ENCODE results near the gene TBC1D16. TPM values are rescaled to one million over a fixed set of nuclear protein-coding genes. Genes with fewer than 3 reads are reported as not detected.
"Not testable (repeated sequence)": the region's sequence is repeated elsewhere in the genome, so short reads cannot be mapped to it uniquely, and the experiment has no call there.

Gene TBC1D16
- total RNA-seq, 2 donors from 2014 or later, result 1.6 to 1.8 TPM

GRCh38 chr17:79912552-79913330 is 122.9 kb downstream of the TBC1D16 start:
- no peak for ATAC-seq (replicated peaks)
- no peak overlapping the region for H3K4me3 Mint-ChIP-seq
- no peaks in the 10 kb centered on the region for H3K9me3 Mint-ChIP-seq
- no peaks in the 10 kb centered on the region for H3K4me1 Mint-ChIP-seq
- H3K27me3 Mint-ChIP-seq, result peaks cover 9% of the 10 kb centered on the region
- H3K36me3 Mint-ChIP-seq (ENCODE audit: low read depth), result no peaks in the 10 kb centered on the region
- no peak overlapping the region for H3K27ac Mint-ChIP-seq

DNA sequence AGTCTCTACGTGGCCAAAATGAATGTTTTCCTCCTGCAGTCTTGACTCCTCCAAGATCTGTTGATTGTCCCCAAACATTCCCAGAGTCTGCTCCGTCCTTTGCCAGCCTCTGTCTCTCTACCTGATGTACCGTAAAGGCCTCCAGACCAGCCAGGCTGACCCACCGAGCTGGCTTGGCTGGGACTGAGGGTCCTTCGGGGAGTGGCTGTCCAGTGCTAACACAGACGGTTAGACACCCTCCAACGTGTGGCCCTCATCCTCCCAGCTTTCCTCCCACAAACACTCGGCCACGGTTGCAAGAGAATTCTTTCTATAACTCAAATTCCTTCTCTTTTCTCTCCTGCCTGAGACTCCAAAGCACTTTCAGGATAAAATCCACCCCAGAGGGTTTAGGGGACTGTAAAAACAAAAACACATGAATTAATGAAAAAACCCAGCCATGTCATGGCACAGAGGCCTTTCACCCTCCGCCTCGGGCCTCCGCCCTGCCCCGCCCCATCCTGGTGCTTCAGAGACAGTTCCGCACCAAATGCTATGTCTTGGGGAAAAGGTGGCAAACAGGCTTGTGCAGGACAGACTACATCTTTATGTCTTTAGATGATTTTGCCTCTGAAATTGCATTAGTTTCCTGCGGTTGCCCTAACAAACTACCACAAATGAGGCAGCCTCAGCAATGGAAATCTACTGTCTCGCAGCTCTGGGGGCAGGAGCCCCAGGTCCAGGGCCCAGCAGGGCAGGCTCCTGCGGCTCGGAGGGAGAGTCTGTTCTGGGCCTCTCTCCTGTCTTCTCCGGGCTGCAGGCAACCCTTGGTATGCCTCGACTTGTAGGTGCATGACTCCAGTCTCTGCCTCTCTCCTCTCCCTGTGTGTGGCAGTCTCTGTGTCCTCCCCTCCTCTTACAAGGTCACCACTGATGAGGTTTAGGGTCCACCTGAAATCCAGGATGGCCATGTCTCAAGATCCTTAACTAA is 124.0 kb downstream of the TBC1D16 start:
- H3K4me3 Mint-ChIP-seq, result no peak overlapping the region
- H3K9me3 Mint-ChIP-seq, result no peaks in the 10 kb centered on the region
- H3K27me3 Mint-ChIP-seq, result peaks cover 9% of the 10 kb centered on the region
- H3K27ac Mint-ChIP-seq, result no peak overlapping the region
- no peaks in the 10 kb centered on the region for H3K36me3 Mint-ChIP-seq (ENCODE audit: low read depth)
- no peaks in the 10 kb centered on the region for H3K4me1 Mint-ChIP-seq
- no peak for ATAC-seq (replicated peaks)

DNA sequence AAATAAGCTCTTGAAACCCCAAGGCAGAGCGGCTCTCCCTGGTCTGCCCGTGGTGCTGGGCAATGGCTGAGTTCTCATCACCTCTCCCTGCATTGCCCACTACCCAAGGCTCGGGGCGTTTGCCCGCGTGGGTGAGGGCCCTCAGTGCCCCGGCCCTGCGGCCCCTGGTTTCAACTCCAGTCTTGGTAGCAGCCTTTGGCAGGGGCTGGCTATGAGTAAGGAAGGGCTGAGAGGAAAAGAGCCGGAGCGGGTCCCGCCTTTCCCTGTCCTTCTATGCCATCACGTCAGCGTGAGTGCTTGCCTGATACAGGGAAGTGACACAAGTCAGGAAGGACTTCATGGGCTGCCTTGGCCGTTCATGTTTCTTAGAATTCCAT is 124.7 kb downstream of the TBC1D16 start:
- no peak overlapping the region for H3K4me3 Mint-ChIP-seq
- no peaks in the 10 kb centered on the region for H3K4me1 Mint-ChIP-seq
- peaks cover 9% of the 10 kb centered on the region for H3K27me3 Mint-ChIP-seq
- no peak overlapping the region for H3K27ac Mint-ChIP-seq
- H3K9me3 Mint-ChIP-seq, result no peaks in the 10 kb centered on the region
- no peak for ATAC-seq (replicated peaks)
- H3K36me3 Mint-ChIP-seq (ENCODE audit: low read depth), result no peaks in the 10 kb centered on the region

DNA sequence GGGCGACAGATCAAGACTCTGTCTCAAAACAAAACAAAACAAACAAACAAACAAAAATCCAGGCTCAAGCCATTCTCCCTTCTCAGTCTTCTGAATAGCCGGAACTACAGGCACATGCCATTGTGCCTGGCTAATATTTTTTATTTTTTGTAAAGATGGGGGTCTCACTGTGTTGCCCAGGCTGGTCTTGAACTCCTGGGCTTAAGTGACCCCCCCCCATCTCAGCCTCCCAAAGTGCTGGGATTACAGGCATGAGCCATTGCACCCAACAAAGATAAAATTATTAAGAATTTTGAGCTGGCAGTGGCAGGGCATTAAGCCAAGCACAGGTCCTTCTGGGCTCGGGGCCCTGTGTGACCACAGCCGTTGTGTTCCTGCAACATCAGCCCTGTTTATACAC is 126.6 kb downstream of the TBC1D16 start:
- Mint-ChIP-seq H3K36me3 (ENCODE audit: low read depth) (no peaks in the 10 kb centered on the region), H3K4me1 (no peaks in the 10 kb centered on the region), H3K4me3 (no peak overlapping the region), H3K27me3 (peaks cover 6% of the 10 kb centered on the region), H3K27ac (no peak overlapping the region), H3K9me3 (no peaks in the 10 kb centered on the region)
- ATAC-seq (replicated peaks), result no peak

DNA sequence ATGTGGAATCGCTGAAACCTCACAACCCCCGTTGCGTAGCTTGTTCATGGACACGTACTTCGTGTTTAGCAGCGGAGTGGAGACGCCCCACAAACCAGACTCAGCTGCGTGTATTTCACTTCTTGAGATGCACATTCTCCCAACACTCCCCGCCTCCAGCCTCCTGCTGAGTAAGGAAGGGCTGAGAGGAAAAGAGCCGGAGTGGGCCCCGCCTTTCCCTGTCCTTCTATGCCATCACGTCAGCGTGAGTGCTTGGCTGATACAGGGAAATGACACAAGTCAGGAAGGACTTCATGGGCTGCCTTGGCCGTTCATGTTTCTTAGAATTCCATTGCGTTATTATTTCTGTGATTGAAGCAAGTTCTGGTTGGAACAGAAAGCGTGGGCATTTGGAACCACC is 127.8 kb downstream of the TBC1D16 start:
- H3K9me3 Mint-ChIP-seq, result no peaks in the 10 kb centered on the region
- no peak overlapping the region for H3K27ac Mint-ChIP-seq
- H3K4me3 Mint-ChIP-seq, result no peak overlapping the region
- H3K36me3 Mint-ChIP-seq (ENCODE audit: low read depth), result no peaks in the 10 kb centered on the region
- H3K27me3 Mint-ChIP-seq, result peaks cover 6% of the 10 kb centered on the region
- ATAC-seq (replicated peaks), result no peak
- H3K4me1 Mint-ChIP-seq, result no peaks in the 10 kb centered on the region

- Mint-ChIP-seq H3K9me3 (no peaks in the 10 kb centered on the region), H3K27me3 (peaks cover 6% of the 10 kb centered on the region), H3K4me1 (no peaks in the 10 kb centered on the region), H3K27ac (no peak overlapping the region), H3K36me3 (ENCODE audit: low read depth) (no peaks in the 10 kb centered on the region), H3K4me3 (no peak overlapping the region)
- ATAC-seq (replicated peaks), result no peak
Observed at GRCh38 chr17:79907217-79907715, 128.4 kb downstream of the TBC1D16 start.

DNA sequence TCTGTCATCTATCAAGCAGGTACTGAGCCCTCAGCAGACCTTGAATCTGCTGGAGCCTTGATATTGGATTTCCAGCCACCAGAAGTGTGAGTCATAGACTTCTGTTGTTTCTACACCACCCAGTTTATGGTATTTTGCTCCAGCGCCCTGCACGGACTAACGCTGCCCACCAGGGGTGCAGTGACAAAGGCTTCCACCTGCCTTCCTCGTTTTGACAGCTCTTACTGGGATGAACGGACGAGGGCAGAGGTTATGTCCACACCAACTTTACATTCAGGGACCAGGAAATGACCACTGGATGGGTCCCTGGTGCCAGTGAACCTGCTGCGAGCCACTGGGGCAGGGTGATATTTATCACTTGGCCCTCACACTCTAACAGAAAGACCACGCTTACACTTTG is 129.8 kb downstream of the TBC1D16 start:
- Mint-ChIP-seq H3K9me3 (no peaks in the 10 kb centered on the region), H3K36me3 (ENCODE audit: low read depth) (no peaks in the 10 kb centered on the region), H3K4me3 (no peak overlapping the region), H3K27me3 (peaks cover 6% of the 10 kb centered on the region), H3K4me1 (no peaks in the 10 kb centered on the region), H3K27ac (no peak overlapping the region)
- ATAC-seq (replicated peaks), result no peak

DNA sequence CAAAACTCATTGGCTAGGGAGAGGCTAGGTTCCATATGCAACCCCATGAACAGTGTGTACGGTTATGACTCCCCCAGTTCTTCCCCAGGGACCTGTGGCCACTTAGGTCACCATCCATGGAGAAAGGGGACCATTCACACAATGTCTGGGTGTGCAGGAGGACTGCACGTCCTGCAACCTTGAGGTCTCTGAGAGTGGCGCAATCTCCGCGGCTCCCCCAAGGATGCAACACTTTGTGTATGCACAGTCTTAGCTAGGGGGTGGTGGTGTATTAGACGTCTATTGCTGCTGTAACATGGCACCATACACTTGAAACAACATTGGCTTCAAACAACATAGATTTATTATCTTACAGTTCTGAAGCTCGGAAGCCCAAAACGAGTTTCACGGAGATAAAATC is 130.8 kb downstream of the TBC1D16 start:
- Mint-ChIP-seq H3K27ac (no peak overlapping the region), H3K9me3 (no peaks in the 10 kb centered on the region), H3K27me3 (peaks cover 9% of the 10 kb centered on the region), H3K4me1 (no peaks in the 10 kb centered on the region), H3K36me3 (ENCODE audit: low read depth) (no peaks in the 10 kb centered on the region), H3K4me3 (no peak overlapping the region)
- no peak for ATAC-seq (replicated peaks)

DNA sequence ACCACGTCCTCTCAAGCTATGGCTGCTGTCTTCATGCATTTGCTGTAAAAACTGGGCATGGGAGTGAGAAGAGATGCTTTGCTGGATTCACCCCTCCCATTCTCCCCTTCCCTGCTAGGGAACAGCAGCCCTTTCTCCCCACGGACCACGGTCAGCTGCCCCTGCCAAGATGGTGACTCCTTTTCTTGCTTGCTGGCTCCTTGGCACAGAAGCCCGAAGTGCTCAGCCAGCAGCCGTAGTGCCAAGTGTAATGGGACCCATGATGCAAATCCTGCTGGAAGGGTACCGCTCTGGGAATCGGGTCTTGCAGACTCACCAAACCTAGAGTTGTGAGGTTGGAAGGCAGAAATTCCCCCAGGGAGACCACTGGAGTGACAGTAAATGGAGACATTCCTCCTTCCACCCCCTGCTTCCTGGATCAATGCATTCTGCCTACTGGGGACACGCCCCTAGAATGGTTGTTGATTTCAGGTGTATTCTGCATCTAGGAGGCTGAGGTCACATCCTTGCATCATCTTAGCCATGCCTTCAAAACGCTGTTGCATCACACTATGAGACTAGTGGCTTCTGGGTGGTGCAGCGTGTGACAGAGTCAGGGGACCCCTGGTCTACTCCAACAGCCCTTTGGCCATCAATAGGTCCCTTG is 133.4 kb downstream of the TBC1D16 start:
- no peak for ATAC-seq (replicated peaks)
- Mint-ChIP-seq H3K27ac (no peak overlapping the region), H3K4me1 (no peaks in the 10 kb centered on the region), H3K27me3 (peaks cover 18% of the 10 kb centered on the region), H3K36me3 (ENCODE audit: low read depth) (no peaks in the 10 kb centered on the region), H3K9me3 (no peaks in the 10 kb centered on the region), H3K4me3 (no peak overlapping the region)

GRCh38 chr17:79901131-79901530 is 134.5 kb downstream of the TBC1D16 start:
- Mint-ChIP-seq H3K4me3 (no peak overlapping the region), H3K4me1 (no peaks in the 10 kb centered on the region), H3K27me3 (peaks cover 22% of the 10 kb centered on the region), H3K27ac (no peak overlapping the region), H3K36me3 (ENCODE audit: low read depth) (no peaks in the 10 kb centered on the region), H3K9me3 (no peaks in the 10 kb centered on the region)
- no peak for ATAC-seq (replicated peaks)

DNA sequence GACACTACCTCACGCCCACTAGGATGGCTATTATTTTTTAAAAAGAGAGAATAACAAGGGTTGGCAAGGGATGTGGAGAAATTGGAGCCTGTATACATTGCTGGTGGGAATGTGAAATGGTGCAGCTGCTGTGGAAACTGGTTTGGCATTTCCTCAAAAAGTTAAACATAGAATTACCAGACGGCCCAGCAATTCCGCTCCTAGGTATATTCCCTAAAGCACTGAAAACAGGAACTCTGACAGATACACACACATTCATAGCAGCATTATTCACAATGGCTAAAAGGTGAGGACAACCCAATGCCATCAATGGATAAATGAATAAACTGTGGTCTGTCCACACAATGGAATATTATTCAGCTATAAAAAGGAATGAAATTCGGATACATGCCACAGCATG is 136.1 kb downstream of the TBC1D16 start:
- no peaks in the 10 kb centered on the region for H3K4me1 Mint-ChIP-seq
- H3K27me3 Mint-ChIP-seq, result peaks cover 23% of the 10 kb centered on the region
- no peak overlapping the region for H3K4me3 Mint-ChIP-seq
- no peaks in the 10 kb centered on the region for H3K36me3 Mint-ChIP-seq (ENCODE audit: low read depth)
- no peak for ATAC-seq (replicated peaks)
- H3K27ac Mint-ChIP-seq, result no peak overlapping the region
- H3K9me3 Mint-ChIP-seq, result no peaks in the 10 kb centered on the region

- H3K4me1 Mint-ChIP-seq, result no peaks in the 10 kb centered on the region
- H3K27ac Mint-ChIP-seq, result no peak overlapping the region
- H3K4me3 Mint-ChIP-seq, result no peak overlapping the region
- no peaks in the 10 kb centered on the region for H3K36me3 Mint-ChIP-seq (ENCODE audit: low read depth)
- H3K27me3 Mint-ChIP-seq, result peaks cover 27% of the 10 kb centered on the region
- ATAC-seq (replicated peaks), result no peak
- H3K9me3 Mint-ChIP-seq, result no peaks in the 10 kb centered on the region
Observed at GRCh38 chr17:79897243-79898063, 138.2 kb downstream of the TBC1D16 start.

DNA sequence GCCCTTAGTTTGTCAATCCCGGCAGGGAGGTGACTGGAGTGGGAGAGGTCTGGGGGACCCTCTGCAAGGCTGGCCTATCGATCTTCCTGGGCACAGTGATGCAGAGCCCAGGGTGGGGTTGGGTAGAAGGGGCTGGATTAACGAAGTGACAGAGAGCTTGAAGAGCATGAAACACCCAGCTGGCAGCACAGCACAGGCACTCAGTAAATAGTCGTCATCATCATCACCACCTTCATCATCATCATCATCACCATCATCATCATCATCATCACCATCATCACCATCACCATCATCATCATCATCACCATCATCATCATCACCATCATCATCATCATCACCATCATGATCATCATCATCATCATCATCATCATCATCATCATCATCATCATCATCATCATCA is 142.2 kb downstream of the TBC1D16 start:
- peaks cover 37% of the 10 kb centered on the region for H3K27me3 Mint-ChIP-seq
- H3K36me3 Mint-ChIP-seq (ENCODE audit: low read depth); H3K9me3 Mint-ChIP-seq; H3K27ac Mint-ChIP-seq; H3K4me1 Mint-ChIP-seq; H3K4me3 Mint-ChIP-seq; ATAC-seq (replicated peaks): not testable (repeated sequence)

All from activated T-helper 17 cell treated with anti-CD3 and anti-CD28 coated beads, Interleukin-2, amount 50 U/mL, for 72 hours (primary cell).